Vagina (tissue), 2 donors: ENCODE results near the gene PTPRM.

Source experiments
- POLR2AphosphoS5 ChIP-seq, 2 donors: sonication (generic); formaldehyde crosslinking; IDR thresholded peaks; one replicate each; pipeline ENCODE4 v1.9.0; 2017; ENCODE audit warnings: antibody characterized with exemption in 2 of 2, mild to moderate bottlenecking in 2 of 2, low read depth in 1 of 2; ENCODE audit not compliant: insufficient read depth in 1 of 2
- TF ChIP-seq, protein P1 (sequence below), 3 experiments: fragments of 450-650 bp in 2 of 3; fragments of 200-600 bp in 1 of 3; sonication (generic) in 1 of 3; IDR thresholded peaks; one replicate each; pipeline ENCODE4 v1.5.1; 2017 to 2019; ENCODE audit warnings: antibody characterized with exemption in 3 of 3, mild to moderate bottlenecking in 2 of 3, moderate library complexity in 2 of 3

DNA sequence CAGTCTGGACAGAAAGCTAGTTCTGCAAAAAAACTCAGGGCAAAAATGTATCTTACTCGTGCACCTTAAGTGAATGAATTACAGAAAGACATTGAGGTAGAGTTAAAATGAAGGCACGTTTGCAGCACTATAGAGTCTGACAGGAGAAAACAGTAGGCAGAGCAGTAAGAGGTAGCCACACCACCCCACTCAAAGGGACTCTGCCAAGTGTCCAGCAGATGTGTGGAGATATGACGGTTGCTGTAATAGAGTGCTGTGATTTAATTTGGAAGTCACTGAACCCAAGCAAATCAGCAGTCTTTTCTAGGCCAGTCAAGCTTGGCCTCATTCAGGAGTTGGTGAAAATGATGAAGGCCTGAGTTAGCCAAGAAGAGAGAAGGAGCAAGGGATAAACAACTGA is 464.4 kb downstream of the PTPRM start:
- TF ChIP-seq POLR2AphosphoS5 (IDR thresholded peaks at IDR 0.05; ENCODE audit: insufficient read depth in 1 of 2, low read depth in 1 of 2): no peak
- TF ChIP-seq, protein P1, sequence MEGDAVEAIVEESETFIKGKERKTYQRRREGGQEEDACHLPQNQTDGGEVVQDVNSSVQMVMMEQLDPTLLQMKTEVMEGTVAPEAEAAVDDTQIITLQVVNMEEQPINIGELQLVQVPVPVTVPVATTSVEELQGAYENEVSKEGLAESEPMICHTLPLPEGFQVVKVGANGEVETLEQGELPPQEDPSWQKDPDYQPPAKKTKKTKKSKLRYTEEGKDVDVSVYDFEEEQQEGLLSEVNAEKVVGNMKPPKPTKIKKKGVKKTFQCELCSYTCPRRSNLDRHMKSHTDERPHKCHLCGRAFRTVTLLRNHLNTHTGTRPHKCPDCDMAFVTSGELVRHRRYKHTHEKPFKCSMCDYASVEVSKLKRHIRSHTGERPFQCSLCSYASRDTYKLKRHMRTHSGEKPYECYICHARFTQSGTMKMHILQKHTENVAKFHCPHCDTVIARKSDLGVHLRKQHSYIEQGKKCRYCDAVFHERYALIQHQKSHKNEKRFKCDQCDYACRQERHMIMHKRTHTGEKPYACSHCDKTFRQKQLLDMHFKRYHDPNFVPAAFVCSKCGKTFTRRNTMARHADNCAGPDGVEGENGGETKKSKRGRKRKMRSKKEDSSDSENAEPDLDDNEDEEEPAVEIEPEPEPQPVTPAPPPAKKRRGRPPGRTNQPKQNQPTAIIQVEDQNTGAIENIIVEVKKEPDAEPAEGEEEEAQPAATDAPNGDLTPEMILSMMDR (IDR thresholded peaks at IDR 0.05): no peak
